ENCODE results near the gene CNTNAP5. TPM values are rescaled to one million over a fixed set of nuclear protein-coding genes. Genes with fewer than 3 reads are reported as not detected.

The CNTNAP5 gene
- total and polyA plus RNA-seq, 2 of the 4 experiments (the other 2 are of a cell fraction): not detected

GRCh38 chr2:124582387-124582786 lies 557.3 kb downstream of the CNTNAP5 start:
- Histone ChIP-seq H3K4me3 (ENCODE audit: insufficient read depth, low read depth, low read length) (no peak overlapping the region), H3K9me1 (ENCODE audit: insufficient read depth, low read length) (no peaks in the 10 kb centered on the region), H3K56ac (ENCODE audit: extremely low read depth, insufficient read depth, low read length) (no peak overlapping the region), H3K27me3 (ENCODE audit: control insufficient read depth, insufficient read depth, low read length) (no peaks in the 10 kb centered on the region), H3K4ac (ENCODE audit: low read depth, low read length) (no peak overlapping the region), H3K4me1 (ENCODE audit: control insufficient read depth, insufficient read depth, low read length) (no peaks in the 10 kb centered on the region), H2AK9ac (replicated peaks; ENCODE audit: low read depth, low read length, poor library complexity) (no peak overlapping the region), H4K20me1 (ENCODE audit: insufficient read depth, low read length) (no peaks in the 10 kb centered on the region), H3K9me3 (ENCODE audit: control insufficient read depth, insufficient read depth, low read length) (no peaks in the 10 kb centered on the region), H4K8ac (ENCODE audit: low read depth in 2 of 2, low read length in 2 of 2) (no peak overlapping the region), H2AFZ (replicated peaks; ENCODE audit: low read length, poor library complexity) (no peak overlapping the region), H3K79me1 (ENCODE audit: low read depth in 1 of 2, low read length in 2 of 2) (no peaks in the 10 kb centered on the region), H3K9ac (ENCODE audit: low read depth, low read length) (no peak overlapping the region), H3K14ac (replicated peaks; ENCODE audit: low read depth, low read length) (no peak overlapping the region), H2BK5ac (ENCODE audit: low read depth, low read length, poor library complexity, severe bottlenecking) (no peak overlapping the region), H2BK20ac (ENCODE audit: low read depth, low read length) (no peak overlapping the region), H3K36me3 (ENCODE audit: control insufficient read depth, insufficient read depth, low read length) (no peaks in the 10 kb centered on the region), H4K5ac (ENCODE audit: low read depth, low read length) (no peak overlapping the region), H3K27ac (ENCODE audit: insufficient read depth, low read length) (no peak overlapping the region), H3K18ac (ENCODE audit: low read depth, low read length) (no peak overlapping the region), H3K23ac (ENCODE audit: low read depth, low read length) (no peak overlapping the region), H3K4me2 (ENCODE audit: low read depth, low read length) (no peak overlapping the region), H2AK5ac (ENCODE audit: low read depth, low read length) (no peak overlapping the region), H2BK15ac (ENCODE audit: low read depth, low read length) (no peak overlapping the region), H4K91ac (ENCODE audit: insufficient read depth, low read depth, low read length) (no peak overlapping the region), H2BK120ac (ENCODE audit: low read depth, low read length) (no peak overlapping the region)
- ATAC-seq (ENCODE audit: low read depth) (no peak), DNase-seq (no peak)
- CTCF ChIA-PET: interaction anchor here (0.7 kb wide), 1 partner anchor 228 kb away, joined by 4 read pairs; no protein-coding TSS in a partner anchor
- BruUV-seq (replicated peaks): no TSS peak
- POLR2A ChIA-PET (ENCODE audit: unreplicated experiment): no interaction called here
- intact Hi-C loops (cut with micrococcal nuclease) (no loop called here), dilution Hi-C loops (cut with HindIII; ENCODE audit: low sequenced_read_pairs, unreplicated experiment) (no loop called here), in situ Hi-C loops (cut with MboI; ENCODE audit: low sequenced_read_pairs) (no loop called here)
- TF ChIP-seq CHD1 (IDR thresholded peaks at IDR 0.05; ENCODE audit: low read depth, low read length): no peak
- no peak for TF ChIP-seq FOS (IDR thresholded peaks at IDR 0.05; ENCODE audit: low read depth, low read length)
- TF ChIP-seq CEBPB (IDR thresholded peaks at IDR 0.05; ENCODE audit: low read depth, low read length): no peak
- no peak for TF ChIP-seq MAFK (IDR thresholded peaks at IDR 0.05; ENCODE audit: low read depth, low read length)
- no peak for TF ChIP-seq BHLHE40 (IDR thresholded peaks at IDR 0.05; ENCODE audit: low read depth, low read length)
- TF ChIP-seq CTCF (conservative IDR thresholded peaks at IDR 0.05; ENCODE audit: low read depth, low read length): no peak
- no peak for TF ChIP-seq RAD21 (IDR thresholded peaks at IDR 0.05; ENCODE audit: low read length)
- TF ChIP-seq USF2 (IDR thresholded peaks at IDR 0.05; ENCODE audit: low read depth, low read length): no peak
- TF ChIP-seq MAZ (IDR thresholded peaks at IDR 0.05; ENCODE audit: borderline replicate concordance, low read depth, low read length): no peak
- no peak for TF ChIP-seq POLR2A (IDR thresholded peaks at IDR 0.05; ENCODE audit: low read depth, low read length)
- no peak for TF ChIP-seq MXI1 (IDR thresholded peaks at IDR 0.05; ENCODE audit: borderline replicate concordance, low read depth, low read length)
- TF ChIP-seq RFX5 (IDR thresholded peaks at IDR 0.05; ENCODE audit: low read depth, low read length): no peak
- no peak for TF ChIP-seq SMC3 (IDR thresholded peaks at IDR 0.05; ENCODE audit: low read depth, low read length)
- TF ChIP-seq NFE2L2 (IDR thresholded peaks at IDR 0.05; ENCODE audit: low read depth, low read length): no peak
- no peak for TF ChIP-seq ELK1 (IDR thresholded peaks at IDR 0.05; ENCODE audit: borderline replicate concordance, low read depth, low read length)
- TF ChIP-seq RCOR1 (IDR thresholded peaks at IDR 0.05; ENCODE audit: insufficient replicate concordance, low read length): no peak

Data from IMR-90 (cell line).